GM18951 (cell line): ENCODE measurements around the gene NTM.

ENCODE experiments used
- POLR2A ChIP-seq: IDR thresholded peaks from 4 replicates; pipeline ENCODE4 v1.6.1; 2011; ENCODE audit warnings: mild to moderate bottlenecking; ENCODE audit not compliant: insufficient read length, insufficient read depth; ENCODE audit errors: extremely low read depth
- in situ Hi-C: fragments of 300-500 bp; cut with MboI; formaldehyde crosslinking; loops from one replicate; pipeline ENCODE4 v1.12.0; 2022; ENCODE audit warnings: low sequenced_read_pairs, mixed read lengths, inconsistent platforms; ENCODE audit not compliant: unreplicated experiment

Gene NTM

DNA sequence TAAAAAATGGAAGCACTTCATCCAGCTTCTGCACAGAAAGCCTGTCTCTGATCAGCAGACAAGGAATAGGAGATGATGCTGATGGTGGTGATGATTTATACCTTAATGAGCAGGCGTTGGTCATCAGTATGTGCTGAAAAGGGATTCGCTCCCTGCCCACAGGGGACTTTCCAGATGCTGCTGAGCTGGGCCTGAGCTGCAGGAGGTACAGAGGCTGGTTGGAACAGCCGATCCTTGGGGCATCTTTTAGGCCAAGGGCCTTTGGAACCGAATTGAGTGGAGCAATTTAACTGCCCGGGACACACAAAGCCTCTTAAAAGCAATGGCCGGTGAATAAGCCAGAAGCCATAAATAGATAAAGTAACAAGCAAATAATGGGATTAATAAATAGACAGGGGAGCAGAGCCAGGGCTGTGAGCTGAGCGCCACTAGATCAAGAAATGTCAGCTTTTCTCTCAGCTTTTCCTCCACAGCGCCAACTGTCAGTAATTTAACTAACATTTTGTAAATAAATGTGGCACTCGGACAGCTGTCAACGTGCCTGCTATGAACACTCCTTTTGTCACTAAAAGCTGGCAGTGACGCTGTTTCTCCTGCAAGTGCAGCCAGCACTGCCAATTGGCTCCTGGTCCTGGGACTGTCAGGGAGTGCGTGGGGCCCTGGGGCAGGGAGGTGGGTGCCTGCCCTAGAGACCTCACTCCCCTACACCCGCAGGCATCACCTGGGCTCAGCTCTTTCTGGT, 562.3 kb downstream of the NTM start:
- in situ Hi-C loops = no loop called here
- no peak for TF ChIP-seq POLR2A

- in situ Hi-C loops = no loop called here
- TF ChIP-seq POLR2A = no peak
Measured at GRCh38 chr11:131934006-131934405, 563.6 kb downstream of the NTM start.

- no peak for TF ChIP-seq POLR2A
- in situ Hi-C loops = no loop called here
Measured at GRCh38 chr11:131938351-131938751, 567.9 kb downstream of the NTM start.

- in situ Hi-C loops = no loop called here
- TF ChIP-seq POLR2A = no peak
Measured at GRCh38 chr11:131940126-131940525, 569.7 kb downstream of the NTM start.

- TF ChIP-seq POLR2A = no peak
Measured at GRCh38 chr11:131942878-131943277, 572.5 kb downstream of the NTM start.

DNA sequence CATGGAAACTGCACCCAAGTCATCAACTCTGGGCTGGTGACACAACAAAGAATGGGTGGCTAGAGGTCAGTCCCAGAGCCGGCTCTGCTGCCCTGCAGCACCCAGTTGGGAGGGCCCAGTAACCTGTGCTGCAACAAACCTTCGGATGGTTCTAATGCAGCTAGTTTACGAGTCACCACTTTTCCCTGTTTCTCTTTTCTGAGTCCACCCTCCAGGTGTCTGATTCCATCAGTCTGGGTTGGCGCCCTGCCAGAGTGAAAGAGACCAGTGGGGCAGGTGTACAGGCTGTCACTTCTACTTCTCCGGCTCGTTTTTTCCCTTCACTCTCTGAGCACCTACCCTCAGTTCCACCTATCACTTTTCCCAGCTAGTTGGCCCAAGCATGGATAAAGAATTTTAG, 572.9 kb downstream of the NTM start:
- in situ Hi-C loops = no loop called here
- no peak for TF ChIP-seq POLR2A

More at GRCh38 chr11:131942878-131943277, 572.5 kb downstream of the NTM start:
- in situ Hi-C loops = no loop called here

GRCh38 chr11:131944736-131945135, 574.3 kb downstream of the NTM start:
- in situ Hi-C loops = no loop called here
- no peak for TF ChIP-seq POLR2A

DNA sequence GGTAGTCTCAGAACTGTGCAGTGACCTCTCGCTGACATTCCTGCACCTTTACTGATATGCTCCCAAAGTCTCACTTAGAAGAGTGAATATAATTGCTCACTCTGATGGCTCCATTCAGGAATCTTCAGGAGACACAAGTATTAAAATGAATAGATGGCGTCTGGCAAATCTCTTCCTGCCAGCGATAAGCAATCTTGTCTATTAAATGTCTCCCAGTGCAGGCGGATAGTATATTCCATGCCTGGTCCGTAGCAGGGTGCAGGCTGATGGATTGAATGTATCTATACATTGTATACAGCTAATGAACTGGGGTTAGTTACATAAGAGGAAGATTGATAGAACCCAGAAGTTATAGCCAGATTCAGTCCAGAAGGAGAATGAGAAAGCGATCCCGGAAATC, 575.3 kb downstream of the NTM start:
- TF ChIP-seq POLR2A = no peak
- in situ Hi-C loops = no loop called here

DNA sequence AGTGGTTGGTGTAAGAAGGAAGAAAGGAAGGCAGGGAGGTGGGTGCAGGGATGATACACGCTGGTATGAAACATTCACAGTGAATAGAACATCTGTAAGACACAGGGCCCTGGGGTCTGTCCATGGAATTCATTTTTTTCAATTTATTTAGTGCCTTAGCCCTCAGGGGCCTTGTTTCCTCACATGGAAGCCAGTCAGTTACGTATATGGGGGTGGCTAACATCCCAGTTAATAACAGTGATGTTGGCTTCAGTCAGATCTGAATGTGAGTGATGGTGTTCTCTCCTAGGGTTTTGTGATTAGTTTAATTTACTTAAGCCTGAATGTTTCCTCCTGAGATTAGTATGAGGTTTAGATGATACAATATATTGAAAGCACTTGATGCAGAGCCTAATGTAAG, 577.1 kb downstream of the NTM start:
- in situ Hi-C loops = no loop called here
- TF ChIP-seq POLR2A = no peak

DNA sequence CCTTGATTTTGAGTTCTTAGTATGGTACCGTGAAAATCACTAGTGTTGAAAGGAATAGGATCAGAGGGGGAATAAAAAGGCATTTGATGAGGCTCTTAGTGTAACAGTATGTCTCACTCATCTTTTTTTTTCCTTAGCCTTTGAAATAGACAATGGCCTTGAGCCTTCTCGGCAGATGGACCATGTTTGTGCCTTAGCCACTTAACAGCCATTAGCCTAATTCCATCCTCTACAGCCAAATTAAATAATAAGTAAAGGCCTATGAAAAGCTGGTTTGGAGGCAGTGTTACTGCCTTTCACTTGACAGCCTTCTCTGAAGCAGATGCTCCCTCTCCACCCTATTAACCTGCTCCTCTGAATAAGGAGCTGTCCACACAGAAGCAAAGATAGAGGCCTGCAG, 580.7 kb downstream of the NTM start:
- no peak for TF ChIP-seq POLR2A
- in situ Hi-C loops = no loop called here

GRCh38 chr11:131954146-131954545, 583.7 kb downstream of the NTM start:
- no peak for TF ChIP-seq POLR2A
- in situ Hi-C loops = no loop called here

DNA sequence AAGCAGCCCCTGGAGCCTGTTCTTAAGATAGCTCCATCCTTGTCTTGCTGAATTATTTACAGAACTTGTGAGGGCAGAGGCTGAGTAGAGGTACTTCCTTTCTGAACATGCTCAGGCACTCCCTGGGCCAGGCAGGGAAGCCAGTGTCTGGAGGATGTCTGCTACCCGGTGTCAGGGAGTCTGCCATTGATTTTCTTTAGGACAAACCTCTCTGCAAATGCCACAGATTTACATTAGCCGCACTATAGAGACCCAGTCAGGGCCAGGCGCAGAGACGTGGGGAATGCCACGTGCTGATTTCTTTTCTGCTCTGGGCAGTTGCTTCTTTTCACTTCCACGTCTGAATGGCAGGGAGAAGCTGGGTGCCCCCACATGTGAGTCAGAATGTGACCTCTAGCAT, 585.5 kb downstream of the NTM start:
- TF ChIP-seq POLR2A = no peak
- in situ Hi-C loops = no loop called here

DNA sequence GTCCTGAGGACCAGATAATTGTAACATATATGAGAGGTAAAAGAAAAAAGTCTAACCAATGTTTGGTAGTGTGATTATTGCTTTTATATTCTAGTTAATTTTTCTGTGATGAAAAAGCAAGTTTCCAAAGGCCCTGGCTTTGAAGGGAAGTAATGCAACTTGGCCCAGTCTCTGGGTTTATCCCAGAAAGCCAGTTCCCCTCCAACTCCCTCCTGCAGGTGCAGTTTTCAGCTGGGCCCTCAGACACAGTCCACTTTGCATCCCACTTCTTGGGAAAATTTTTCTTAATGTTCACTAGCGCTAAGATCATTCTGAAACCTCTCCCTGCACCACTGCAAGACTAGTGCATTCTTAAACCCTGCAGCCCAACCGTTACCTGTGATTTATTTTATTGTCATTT, 586.8 kb downstream of the NTM start:
- in situ Hi-C loops = no loop called here
- no peak for TF ChIP-seq POLR2A

GRCh38 chr11:131957875-131958274, 587.5 kb downstream of the NTM start:
- in situ Hi-C loops = no loop called here
- TF ChIP-seq POLR2A = no peak

DNA sequence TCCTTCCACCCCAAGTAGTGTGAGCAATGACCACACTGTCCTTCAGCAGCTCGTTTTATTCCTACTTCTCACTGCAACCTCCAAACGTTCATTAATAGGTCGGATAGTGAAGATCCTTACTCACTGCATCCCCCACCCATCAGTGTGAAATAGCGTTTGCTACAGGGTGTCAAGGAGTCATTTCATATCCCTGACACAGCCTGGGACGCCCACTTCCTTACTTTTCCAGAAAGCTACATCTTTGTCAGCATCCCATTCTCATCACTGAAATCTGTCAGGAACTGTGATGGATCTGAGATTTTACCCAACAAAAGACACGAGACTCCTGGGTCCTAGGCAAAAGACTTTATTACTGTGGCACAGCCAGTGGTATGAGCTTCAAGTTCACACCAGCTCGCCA, 592.4 kb downstream of the NTM start:
- no peak for TF ChIP-seq POLR2A
- in situ Hi-C loops = no loop called here
